GM21423 (cell line): ENCODE data around the gene JUN.

Experiments used
- ATAC-seq: cut with Tn5 transposase; IDR thresholded peaks from one replicate; pipeline ENCODE4 v1.9.1; 2021; ENCODE audit warnings: mild to moderate bottlenecking, moderate library complexity; ENCODE audit not compliant: unreplicated experiment

JUN gene

DNA sequence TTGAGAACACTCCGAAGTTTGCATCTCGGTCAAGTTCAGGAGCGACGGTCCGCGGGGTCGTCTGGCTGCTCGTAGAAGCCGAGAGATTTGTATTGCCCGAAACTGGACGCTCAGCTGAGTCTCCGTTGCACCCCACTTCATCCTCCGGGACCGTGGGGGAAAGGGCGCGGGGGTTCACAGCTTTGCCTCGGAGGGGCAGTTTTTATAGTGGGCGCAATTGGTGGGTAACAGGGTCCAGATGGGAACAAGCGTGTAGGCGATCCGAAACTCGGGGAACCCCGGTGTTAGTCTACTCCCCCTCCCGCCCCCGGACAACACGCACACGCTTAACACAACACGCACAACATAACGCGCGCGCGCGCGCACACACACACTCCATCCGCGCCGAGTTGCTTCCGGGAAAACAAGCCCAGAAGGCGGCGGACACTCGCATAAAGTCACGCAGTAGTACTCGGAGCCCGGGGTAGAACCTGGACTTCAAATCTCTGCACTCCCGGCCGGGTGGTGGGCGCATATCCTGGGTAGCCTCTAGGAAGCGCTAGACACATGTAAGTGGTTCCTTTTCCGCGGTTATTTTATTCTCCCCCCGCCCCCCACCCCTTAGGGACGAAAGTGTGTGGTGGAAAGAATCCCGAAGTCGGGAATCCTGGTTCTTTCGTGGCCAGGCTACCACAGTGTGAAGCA, 1.1 kb upstream of the JUN start:
- ATAC-seq = no peak

DNA sequence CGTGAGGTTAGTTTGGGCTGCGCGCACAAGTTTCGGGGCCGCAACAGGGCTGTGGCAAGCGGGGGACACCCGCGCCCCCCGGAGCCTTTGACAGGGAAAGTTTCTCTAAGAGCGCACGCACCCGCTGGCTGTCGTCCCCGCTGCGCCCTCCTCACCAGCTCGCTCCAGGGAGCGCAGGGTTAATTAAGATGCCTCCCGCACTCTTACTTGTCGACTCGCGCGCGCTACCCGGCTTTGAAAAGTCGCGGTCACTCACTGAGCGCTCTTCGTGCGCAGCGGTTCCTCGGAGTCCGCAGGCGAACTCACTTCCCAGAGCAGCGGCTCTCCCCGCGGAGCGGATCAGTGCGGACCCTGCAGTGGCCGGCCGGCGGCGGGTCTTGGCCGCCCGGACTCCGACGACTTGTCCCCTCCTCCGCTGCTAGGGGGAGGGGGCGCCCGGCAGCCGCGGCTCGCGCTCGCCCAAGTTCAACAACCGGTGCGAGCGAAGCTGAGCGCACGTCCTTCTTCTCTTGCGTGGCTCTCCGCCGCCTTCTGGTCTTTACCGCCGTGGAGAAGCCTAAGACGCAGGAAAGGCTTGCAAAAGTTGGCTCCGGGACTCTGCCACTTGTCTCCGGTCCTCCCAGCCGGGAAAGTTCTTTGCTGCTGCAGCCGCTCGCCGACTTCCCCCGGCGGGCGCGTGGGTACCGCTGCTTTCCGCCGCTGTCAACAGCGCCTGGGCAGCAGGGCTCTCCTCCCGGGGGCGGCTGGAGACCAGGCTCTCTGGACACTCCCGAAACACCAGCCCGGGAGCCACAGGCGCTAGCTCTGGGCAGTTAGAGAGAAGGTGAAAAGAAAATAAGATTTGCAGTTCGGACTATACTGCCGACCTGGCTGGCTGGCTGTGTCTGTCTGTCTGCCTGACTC, 506 bp downstream of the JUN start:
- peak; percentile 1 for ATAC-seq

DNA sequence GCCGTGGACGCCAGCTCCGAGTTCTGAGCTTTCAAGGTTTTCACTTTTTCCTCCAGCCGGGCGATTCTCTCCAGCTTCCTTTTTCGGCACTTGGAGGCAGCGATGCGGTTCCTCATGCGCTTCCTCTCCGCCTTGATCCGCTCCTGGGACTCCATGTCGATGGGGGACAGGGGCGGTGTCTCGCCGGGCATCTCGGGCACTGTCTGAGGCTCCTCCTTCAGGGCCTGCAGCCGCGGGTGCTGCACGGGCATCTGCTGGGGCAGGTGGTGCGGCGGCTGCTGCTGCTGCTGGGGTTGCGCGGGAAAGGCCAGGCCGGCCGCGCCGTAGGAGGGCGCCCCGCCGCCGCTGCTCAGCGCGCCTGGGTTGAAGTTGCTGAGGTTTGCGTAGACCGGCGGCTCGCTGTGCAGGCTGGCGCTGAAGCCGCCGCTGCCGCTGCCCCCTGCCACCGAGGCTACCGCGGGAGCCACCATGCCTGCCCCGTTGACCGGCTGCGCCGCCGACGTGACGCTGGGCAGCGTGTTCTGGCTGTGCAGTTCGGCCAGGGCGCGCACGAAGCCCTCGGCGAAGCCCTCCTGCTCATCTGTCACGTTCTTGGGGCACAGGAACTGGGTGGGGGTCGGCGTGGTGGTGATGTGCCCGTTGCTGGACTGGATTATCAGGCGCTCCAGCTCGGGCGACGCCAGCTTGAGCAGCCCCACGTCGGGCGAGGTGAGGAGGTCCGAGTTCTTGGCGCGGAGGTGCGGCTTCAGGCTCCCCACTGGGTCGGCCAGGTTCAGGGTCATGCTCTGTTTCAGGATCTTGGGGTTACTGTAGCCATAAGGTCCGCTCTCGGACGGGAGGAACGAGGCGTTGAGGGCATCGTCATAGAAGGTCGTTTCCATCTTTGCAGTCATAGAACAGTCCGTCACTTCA, 1.4 kb downstream of the JUN start:
- peak; percentile 14 for ATAC-seq

GRCh38 chr1:58781541-58782177, 2.2 kb downstream of the JUN start:
- ATAC-seq = no peak

- ATAC-seq = no peak
Measured at GRCh38 chr1:58780836-58781452, 2.9 kb downstream of the JUN start.

GRCh38 chr1:58780411-58780810, 3.4 kb downstream of the JUN start:
- ATAC-seq = no peak

GRCh38 chr1:58779801-58780382, 4.0 kb downstream of the JUN start:
- no peak for ATAC-seq

DNA sequence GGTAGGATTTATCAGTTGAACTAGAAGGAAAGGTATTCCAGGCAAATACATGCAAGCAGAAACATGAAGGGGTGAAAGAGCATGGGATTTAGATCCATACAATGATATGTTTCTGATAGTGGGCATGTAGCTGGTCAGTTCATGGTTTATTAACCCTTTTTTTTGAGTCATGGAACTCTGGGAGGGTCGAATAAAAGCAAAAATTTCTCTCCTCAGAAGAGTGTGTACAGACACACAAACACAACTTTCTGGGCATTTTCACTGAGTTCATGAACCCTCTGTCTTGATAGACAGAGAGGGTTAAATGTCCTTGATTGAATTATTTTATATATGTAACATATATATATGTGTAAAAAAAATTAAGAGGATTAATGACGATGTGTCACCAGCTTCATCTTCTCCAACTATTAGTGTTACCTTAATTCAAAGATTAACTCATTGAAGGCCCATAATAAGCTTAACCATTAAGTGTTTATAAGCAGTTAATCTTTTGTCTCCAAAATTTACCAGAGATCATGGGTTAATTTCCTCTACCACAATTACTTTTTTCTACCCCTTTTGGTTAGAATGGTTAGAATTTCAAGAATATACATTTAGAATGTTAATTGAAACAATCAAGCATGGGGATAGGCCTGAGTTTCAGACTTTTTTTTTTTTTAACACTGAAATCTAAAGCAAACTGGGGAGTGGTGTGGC, 4.6 kb downstream of the JUN start:
- ATAC-seq = no peak

DNA sequence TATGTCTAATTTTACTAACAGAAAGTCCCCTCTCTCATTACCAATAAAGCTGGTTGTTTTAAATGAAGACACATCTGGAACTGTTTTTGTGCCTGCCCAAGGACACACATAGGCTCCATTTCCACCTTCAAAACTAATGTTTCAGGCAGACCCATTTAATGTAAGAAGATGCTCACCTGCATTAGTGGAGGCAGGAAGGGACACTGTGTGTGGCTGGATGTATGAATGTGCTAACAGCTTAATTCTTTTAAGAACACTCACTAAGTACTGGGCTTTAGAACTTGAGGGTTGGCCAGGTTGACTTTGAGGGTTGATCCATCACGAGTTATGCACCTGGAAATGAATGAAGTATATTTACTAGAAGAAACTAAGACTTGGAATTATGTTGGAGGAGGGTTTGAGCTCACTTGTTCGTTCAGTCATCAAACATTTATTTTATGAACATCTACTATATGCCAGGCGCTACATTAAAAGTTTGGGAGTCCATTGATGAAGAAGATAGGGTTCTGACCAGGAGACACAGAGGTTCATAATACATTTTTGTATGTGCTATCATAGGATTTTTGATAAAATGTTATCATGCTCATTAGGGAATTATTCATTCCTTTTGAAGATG, 5.4 kb downstream of the JUN start:
- ATAC-seq = no peak

- ATAC-seq = no peak
Measured at GRCh38 chr1:58774027-58774426, 9.8 kb downstream of the JUN start.

- ATAC-seq = peak; percentile 77
Measured at GRCh38 chr1:58773406-58773840, 10.4 kb downstream of the JUN start.

DNA sequence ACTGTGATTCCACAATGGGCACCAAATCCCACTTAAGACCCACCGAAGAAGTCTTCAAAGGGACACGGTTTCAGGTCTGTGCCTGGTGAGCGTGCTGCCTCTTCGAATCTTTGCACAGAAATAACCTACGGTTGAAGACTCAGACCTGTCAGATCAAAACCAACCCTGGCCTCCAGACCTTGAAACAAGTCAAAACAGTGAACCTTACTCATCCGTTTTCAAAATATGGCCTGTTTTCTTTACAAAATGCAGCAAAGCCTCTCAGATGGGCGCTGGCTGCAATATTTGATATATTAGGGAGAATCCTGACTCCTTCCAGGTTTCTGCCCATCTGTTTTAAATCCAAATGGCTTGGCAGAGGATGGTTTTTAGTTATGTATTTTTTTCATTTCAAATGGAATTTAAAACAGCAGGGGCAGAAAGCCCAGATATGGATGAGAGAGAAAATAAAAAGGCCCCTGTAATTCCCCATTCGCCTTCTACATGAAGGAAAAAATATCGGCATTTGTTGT, 14.0 kb downstream of the JUN start:
- ATAC-seq = no peak

DNA sequence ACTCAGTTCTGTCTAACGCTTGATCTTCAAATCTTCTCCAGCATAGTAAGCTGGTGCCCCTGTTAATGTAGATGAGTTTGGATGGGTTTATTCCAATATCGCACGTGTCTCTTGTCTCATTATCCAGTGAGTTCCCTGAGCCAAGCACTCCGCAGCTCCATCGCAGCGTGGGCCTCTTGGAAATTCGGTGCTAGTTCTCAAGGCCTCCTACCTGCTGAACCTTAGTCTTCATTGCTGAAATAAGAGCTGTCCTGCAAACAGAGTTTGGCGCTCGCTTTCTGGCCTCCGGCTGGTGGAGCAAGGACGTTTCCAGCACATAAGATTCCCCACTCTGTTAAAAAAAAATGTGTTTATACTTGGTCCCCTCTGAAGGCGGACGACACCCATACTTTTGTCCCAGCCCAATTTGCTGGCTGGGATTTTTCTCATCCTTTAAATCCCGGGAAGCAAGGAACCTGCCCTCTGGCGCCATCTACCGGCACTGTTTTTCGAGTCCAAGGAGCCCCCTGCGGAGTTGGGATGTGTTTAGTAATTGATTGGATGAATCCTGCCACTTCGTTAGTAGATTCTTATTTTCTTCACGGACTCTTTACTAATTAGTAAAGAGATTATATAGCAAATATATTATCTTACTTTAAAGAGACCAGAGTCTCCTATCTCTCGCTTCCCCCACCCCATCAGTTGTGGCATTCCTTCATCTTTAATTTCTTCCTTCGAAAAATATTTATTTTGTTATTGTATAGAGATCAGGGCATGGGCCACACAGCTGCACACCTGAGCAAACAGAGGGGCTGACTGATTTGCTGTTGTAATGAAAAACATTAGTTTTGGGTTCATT, 14.7 kb downstream of the JUN start:
- no peak for ATAC-seq

- no peak for ATAC-seq
Measured at GRCh38 chr1:58768191-58768731, 15.6 kb downstream of the JUN start.

DNA sequence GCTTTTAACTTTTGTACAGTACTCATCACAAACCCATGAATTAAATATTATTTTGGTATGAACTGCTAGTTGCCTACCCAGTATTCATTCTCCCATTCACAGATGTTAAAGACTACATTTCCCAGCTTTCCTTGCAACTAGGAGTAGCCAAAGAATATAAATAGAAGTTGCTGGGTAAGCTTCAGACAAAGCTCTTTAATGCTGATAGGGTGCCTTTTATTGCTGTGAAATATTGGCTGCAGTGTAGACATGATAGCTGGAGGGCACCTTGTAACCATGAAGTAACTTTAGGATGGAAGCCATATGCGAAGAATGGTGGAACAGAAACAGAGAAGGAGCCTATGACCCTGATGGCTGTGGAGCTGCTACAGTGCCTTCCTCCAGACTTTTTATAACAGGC, 16.7 kb downstream of the JUN start:
- no peak for ATAC-seq

DNA sequence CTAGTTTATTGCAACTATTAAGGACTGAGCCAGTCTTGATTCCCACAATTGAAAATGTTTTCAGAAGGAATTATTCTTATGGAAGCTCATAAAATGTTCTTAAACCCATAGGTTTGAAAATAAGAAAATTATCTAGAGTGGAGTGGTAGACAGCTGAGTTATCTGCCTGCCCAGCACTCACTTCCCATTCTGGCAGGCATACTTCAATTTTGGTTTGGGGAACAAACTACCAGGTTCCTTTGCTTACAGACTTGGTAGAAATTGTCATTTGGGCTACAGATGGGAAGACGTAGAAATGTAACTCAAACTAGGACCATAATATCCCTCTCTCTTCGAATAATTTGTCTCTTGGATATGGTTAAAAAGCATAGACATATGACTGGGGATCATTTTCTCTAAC, 18.4 kb downstream of the JUN start:
- ATAC-seq = no peak

GRCh38 chr1:58765006-58765405, 18.8 kb downstream of the JUN start:
- ATAC-seq = no peak
